ENCODE measurements around the gene TMLHE.
A peak's percentile ranks its signal among the peaks of the same experiment; 100 is the strongest.
"Not testable (repeated sequence)": the region's sequence is repeated elsewhere in the genome, so short reads cannot be mapped to it uniquely, and the experiment has no call there.

TMLHE gene, protein sequence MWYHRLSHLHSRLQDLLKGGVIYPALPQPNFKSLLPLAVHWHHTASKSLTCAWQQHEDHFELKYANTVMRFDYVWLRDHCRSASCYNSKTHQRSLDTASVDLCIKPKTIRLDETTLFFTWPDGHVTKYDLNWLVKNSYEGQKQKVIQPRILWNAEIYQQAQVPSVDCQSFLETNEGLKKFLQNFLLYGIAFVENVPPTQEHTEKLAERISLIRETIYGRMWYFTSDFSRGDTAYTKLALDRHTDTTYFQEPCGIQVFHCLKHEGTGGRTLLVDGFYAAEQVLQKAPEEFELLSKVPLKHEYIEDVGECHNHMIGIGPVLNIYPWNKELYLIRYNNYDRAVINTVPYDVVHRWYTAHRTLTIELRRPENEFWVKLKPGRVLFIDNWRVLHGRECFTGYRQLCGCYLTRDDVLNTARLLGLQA

DNA sequence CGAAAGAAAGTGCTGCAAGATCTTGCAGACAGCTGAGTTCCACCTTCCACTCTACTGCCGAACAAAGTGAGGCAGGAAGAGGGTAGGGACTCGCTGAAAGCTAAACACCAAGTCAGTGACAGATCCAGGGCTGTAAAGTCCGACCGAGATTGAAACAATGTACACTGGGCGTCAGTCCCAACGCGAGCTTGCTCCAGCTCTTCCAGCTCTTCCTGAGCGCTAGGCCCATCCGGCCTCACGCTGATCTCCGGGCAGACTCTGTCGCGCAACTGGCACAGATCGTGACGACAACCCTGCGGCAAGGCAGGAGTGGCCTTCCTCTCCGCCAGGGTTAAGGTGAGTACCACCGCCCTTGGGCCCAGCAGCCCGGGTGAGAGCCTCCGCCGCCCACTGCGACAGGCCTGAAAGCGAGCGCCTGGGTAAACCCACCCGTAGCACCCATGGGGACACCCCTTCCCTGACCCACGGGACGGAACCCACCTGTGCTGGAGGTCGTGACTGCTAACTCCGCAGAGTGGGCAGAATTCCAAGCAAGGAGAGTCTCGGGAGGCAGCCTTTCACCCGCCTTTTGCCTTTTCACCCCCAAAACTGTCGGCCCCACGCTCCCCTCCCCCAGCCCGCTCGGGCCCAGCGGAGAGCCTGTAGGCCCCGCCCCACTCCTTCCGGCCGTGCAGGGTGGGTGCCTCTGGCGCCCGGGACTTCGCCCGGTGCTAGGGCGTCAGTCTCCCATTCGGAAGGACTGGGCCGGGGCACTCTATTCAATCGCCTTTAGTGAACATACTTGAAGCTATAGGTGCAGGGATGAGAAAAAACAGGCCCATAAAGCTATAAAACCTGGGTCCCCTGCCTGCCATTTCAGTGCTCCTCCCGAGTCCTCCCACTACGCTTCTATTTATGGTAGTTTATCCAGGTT is at the start of gene TMLHE, which contains the start of gene SPRY3:
TSS of gene TMLHE (minus strand) at position 641 of the 913 bp plus-strand sequence. CDS start 67,676 bp downstream, outside the sequence.
TSS of gene SPRY3 (plus strand) at position 275 of the 913 bp plus-strand sequence.
- DNase-seq = peak; percentile 65

DNA sequence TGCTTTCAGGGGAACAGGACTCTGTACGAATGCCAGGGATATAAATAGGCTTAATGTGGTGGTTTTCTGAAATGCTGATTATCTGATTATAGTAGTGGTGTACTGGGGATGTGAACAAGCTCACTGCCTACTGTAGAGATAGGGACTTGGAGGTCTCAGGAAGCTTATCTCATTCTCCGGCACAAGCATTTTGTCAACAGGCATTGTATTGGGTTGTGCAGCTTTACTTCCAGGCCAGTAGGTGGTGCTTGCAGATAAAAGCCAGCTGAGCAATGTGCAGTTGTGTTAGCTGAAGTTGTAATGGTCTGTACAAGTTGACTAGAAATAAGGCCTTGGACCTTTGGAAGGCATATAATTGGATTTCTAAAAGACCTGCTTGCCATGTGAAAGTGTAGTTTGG is 49.5 kb upstream of the TMLHE start:
- DNase-seq = no peak

DNA sequence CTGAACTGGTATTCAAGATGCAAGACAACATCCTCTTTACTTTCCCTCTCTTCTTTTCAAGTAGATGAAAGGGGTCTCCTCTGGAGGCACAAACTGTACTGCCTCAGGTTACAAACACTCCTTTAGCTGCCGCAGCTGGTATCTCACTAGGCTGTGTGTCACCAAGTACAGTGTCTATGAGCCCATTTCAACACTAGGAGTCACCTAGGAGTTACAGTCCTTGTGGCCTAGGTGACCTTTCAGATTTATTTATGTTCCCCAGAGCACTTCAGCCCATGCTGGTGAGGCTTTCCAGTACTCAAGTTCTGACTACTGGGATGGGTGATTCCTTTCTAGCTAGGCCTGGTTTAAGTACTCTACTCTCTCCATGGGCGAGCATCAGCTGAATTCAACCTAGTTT is 32.4 kb upstream of the TMLHE start:
- no peak for DNase-seq

DNA sequence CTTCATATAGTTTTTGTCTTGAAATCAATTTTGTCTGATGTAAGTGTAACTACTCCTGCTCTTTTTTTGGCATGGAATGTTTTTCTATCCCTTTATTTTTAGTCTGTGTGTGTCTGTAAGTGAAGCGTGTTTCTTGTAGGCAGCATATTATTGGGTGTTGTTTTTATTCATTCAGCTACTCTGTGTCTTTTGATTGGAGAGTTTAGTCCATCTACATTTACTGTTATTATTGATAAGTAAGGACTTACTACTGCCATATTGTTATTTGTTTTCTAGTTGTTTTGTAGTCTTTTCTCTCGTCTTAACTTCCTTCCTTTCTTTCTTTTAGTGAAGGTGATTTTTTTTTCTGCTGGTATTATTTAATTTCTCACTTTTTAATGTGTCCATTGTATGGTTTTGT is 30.5 kb upstream of the TMLHE start:
- DNase-seq = no peak

DNA sequence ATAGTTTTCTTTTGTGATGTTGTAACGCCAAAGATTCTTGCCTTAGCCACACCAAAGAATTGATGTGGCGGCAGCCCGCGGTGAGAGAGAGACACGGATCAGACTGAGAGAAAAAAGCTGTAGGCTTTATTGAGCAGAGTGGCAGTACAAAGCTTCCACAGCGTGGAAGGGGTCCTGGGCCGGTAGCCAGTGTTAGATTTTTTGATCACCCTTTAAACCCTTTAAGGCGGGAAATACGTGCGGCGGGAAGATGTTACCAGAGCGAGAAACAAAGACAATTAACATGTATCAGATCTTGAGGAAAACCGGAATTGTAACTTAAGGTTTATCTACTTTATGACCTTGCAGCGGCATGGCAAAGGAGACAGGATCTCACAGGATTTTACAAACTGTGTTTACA is 28.6 kb upstream of the TMLHE start:
- DNase-seq = not testable (repeated sequence)

DNA sequence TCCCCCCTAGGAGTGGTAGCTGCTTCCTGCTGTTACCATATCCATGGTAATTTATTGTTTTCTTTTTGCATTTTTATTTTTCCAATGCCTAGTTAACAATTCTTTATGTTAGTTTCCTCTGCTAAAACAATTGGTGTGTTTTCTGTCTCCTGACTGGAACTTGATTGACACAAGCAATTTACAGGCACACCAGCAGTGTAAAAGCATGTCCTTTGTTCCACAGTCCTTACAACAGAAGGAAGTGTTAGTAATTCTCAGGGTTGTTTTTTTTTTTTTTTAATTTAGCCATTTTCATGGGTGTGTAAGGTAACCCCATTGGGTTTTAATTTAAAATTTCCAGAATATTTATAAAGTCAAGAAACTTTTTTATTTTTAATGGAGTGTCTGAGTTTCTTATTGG is 25.0 kb upstream of the TMLHE start:
- DNase-seq = no peak

DNA sequence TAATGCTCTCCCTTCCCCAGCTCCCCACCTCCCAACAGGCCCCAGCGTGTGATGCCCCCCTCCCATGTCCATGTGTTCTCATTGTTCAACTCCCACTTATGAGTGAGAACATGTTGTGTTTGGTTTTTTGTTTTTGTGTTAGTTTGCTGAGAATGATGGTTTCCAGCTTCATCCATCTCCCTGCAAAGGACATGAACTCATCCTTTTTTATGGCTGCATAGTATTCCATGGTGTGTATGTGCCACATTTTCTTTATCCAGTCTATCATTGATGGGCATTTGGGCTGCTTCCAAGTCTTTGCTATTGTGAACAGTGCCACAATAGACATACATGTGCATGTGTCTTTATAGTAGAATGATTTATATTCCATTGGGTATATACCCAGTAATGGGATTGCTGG is 22.3 kb upstream of the TMLHE start:
- DNase-seq = not testable (repeated sequence)

DNA sequence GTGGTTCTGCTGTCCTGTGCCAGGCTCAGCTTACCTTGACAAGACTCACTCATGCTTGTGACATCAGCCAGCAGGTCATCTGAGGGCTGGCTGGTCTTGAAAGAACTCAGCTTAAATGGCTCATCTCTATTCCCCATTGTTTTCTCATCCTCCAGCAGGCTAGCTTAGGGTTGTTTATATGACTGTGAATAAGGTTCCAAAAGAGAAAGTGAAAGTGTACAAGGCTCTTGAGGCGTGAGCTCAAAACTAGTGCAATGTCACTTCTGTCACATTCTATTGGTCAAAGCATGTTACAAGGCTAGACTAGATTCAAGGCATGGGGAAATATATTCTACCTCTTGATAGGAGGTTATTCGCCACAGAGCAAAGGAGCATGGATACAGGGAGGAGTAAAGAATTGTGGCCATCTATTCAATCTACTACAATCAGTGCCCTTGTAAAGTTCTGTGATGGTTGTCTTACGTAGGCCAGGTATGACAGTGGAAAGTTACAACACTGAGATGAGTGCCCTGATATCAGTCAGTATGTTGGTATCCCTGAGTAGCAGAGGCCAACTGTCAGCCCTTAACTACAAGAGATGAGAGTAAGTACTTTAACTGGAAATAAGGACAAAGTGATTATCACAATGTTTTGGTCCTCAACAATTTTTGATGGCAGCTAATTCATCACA is 19.8 kb upstream of the TMLHE start:
- DNase-seq = no peak

DNA sequence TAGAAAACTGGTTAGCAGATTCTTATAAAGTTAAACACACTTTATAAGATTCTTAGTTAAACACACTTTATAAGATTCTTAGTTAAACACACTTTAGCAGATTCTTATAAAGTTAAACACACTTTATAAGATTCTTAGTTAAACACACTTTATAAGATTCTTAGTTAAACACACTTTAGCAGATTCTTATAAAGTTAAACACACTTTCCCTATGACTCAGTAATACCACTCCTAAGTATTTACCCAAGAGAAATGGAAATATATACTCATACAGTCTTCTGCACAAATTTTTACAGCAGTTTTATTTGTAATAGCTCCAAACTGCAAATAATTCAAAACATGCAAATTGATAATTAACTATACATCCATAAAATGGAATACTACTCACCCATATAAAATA is 7.4 kb upstream of the TMLHE start:
- not testable (repeated sequence) for DNase-seq

DNA sequence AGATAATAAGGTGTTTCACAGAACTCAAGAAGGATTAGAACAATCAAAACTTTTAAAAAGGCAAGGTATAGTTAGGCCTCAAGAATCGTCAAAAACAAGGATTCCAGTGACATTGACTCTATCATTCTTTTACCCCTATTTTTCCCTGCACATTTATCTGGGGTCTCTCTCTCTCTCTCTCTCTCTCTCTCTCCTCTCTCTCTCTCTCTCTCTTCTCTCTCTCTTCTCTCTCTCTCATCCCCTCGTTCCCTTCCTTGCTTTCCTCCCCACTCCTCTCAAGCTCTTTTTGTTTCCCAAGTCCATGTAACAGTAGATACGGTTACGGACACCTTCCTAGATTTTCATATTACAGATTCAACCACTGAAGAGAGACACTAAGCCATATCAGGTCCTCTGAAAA is 3.2 kb upstream of the TMLHE start:
- DNase-seq = no peak

DNA sequence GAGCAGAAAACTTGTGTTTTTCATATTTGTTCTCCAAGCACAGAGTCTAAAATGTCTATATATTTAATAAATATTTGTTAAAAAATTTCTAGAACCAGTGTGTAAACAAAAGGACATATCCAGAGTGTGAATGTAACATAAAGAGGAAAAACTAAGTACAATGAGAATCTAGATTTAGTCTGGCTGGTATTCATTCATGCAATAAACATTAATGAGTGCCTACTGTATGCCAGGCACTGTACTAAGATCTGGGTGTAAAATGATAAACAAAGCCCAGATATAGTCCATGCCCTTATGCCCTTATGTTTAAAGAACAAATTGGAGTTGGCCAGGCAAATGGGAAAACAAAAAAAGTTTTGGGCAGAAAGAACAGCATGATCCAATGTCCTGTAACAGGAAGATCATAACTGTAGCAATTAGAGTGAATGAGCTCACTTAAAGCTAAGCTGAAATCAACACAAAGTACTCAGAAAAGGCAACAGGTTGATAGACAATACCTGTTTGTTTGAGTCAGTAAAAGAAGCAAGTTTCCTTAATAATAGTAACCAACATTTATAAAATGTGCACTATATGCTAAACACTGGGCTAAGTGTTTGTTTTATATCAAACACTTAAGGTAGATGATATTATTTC is 1.3 kb upstream of the TMLHE start:
- DNase-seq = no peak

DNA sequence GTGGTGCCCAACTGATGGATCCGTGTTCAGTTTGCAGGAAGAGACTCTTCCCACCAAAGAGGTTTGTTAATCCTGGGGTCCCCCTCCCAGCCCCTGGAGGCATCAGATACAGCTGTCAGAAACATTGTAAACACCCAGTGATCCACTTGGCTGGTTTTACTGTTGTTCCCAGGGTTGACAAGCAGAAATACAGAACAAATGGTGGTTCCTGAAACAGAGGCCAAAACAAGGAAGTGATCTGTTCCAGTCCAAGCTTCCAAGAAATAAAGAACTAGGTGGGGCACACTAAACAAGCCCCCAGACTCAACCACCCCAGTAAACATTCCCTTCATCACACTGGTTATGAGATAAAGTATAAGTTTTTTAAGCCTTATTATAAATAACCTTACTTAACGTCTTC is 1.4 kb downstream of the TMLHE start:
- no peak for DNase-seq

DNA sequence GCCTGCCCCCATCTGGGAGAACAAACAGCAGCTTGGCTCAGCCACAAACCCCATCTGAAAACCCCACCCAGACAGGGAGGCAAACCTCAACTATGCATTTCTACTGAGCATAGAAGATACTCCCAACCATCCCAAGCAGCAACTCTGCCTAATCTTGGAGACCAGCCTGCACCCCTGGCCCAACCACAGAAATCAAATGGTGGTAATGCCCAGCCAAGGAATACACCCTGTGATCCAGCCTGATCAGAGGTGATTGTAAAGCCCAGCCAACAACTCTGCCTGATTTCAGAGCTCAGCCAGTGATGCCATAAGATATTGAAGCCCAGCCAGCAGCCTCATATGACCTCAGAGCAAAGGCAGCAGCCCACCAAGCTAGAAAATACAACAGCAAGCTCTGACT is 19.8 kb downstream of the TMLHE start:
- no peak for DNase-seq

DNA sequence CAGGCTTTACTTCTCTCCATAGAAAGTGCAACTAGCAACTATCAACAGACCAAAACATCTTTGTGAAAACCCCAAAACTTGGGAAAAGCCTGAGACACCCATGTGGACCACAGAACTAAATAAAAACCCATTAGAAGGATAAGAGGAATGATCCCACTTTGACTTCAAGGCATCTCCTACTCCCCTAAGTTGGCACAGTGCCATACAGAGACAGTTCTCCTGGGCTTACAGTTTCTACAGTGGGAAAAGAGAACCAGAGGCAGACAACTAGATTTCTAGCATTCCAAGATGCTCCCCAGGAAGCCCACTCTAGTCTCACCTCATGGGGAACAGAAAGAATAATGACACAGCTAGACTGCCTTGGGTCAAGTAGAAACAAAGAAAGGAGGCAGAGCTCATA is 20.4 kb downstream of the TMLHE start:
- no peak for DNase-seq

DNA sequence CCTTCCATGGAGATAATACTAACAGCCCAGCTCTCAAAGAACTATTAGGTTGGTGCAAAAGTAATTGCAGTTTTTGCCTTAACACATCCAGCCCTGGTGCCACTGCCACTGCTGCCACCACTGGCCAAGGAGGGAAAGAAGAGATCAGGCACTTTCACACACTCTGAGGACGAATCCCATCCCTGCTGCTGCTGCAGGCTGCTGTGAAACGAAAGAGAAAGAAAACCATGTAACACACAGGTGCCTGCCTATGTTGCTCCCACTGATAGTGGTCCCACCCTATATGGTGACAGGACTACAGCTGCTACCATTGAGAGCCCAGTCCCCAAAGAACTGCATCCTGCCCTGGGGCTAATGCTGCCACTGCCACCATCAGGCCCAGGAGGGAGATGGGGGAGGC is 35.1 kb downstream of the TMLHE start:
- DNase-seq = peak; percentile 1

DNA sequence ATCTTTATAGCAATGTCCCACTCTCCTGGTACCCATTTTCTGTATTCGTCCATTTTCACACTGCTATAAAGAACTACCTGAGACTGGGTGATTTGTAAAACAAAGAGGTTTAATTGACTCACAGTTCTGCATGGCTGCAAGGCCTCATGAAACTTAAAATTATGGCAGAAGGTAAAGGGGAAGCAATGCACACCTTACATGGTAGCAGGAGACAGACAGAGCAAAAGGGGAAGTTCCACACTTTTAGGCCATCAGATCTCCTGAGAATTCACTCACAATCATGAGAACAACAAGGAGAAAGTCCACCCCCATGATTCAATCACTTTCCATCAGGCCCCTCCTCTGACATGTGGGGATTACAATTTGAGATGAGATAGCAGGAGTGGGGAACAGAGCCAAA is 49.7 kb downstream of the TMLHE start:
- DNase-seq = no peak

DNA sequence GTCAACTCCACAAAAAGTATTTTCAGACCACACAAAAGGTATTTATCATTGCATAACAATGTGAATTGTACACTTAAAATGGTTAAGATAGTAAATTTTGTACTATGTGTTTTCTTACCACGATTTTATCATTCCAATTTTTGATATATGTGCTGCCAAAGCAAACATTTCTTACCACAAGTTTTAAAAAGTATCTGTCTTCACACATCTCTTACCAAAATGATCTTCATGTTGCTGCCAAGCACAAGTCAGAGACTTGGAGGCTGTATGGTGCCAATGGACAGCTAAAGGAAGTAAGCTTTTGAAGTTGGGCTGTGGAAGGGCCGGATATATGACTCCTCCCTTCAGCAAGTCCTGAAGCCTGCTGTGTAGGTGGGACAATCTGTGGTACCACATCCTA is 67.9 kb downstream of the TMLHE start:
- no peak for DNase-seq

DNA sequence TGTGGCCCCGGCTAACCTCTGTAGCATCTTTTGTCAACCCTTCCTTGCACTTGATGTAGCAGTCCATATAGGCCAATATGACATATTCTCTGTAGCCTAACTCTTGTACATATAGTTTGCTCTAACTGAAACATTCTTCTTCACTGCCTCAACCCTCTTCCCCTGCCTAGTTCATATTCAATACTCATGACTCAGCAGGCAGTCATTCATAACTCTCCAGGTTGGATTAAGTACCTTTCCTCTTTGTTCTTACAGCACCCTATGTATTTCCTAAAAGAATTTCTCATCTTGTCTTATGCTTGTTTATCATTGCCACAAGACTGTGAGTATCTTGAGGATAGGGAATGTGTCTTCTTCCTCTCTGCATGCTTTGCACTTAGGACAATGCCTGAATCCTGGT is 76.9 kb downstream of the TMLHE start:
- DNase-seq = no peak

DNA sequence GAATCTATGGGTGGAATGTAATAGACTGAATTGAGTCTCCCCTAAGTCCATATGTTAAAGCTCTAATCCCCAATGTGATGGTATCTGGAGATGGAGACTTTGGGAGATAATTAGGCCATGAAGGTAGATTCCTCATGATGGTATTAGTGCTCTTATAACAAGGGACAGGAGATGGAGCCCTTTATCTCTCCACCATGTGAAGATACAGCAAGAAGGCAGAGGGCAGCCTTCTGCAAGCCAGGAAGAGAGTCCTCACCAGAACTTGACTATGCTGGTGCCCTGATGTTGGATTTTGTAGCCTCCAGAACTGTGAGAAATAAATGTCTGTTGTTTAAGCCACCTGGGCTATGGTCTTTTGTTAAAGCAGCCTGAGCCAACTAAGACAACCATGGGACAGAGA is 78.0 kb downstream of the TMLHE start:
- no peak for DNase-seq

DNA sequence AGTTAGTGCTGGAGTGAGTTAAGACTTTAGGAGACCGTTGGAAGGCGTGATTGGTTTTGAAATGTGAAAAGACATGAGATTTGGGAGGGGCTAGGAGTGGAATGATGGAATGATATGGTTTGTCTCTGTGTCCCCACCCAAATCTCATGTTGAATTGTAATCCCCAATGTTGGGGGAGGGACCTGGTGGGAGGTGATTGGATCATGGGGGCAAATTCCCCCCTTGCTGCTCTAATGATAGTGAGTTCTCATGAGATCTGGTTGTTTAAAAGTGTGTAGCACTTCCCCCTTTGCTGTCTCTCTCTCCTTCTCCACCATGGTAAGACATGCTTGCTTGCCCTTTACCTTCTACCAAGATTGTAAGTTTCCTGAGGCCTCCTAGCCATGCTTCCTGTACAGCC is 85.7 kb downstream of the TMLHE start:
- not testable (repeated sequence) for DNase-seq

DNA sequence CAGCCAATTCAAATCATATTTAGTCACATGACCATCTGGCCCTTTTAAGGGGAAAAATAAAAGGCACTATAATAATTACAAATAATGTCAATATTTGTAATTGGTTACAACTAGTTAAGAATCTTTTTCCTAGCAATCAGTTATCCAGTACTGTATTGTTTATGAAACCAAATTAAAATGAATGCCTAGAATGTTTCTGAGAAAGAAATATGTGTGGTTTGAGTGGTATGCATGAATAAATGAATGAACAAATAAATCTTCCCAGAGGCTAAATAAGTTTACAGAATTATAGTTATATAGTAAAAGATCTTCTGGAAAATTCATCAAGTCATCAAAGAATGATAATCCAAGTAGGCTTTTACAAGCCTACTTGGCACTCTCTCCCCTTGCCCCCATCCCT is 98.5 kb downstream of the TMLHE start:
- DNase-seq = no peak

DNA sequence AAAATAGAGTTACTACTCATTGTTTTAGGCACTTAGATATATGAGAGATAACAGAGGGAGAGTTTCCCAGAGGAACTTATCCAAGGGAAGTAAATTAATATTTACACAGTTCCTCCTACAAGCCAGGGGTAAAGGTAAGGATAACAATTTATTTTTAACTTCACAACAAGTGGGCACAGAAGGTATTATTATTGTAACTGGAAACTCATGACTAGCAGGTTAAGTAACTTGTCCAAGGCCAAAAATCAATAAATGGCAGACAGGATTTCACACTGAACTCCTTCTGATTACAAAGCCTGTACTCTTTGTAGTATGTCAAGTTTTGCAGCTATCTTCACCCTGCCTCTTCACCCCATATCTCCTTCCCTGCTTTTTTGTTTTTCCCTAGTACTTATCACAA is 107.5 kb downstream of the TMLHE start:
- no peak for DNase-seq

DNA sequence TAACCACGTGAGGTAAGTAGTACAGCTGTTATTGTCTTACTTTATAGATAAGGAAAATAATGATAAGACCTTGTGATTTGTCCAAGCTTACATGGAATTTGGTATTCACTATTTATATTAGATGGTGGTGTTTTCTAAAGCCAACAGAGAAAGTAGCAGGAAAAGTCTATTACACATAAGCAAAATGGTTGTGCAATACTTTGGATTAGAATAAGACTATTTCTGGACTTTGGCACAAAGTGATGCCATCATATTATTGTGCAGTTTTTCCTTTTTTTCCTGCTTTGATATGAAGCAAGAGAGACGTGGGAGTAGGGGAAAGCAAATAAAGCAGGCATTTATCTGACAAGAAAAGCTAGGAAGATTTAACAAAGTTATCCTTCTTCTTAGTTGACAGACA is 117.6 kb downstream of the TMLHE start:
- not testable (repeated sequence) for DNase-seq
